ENCODE results near the gene ZNF678.
A peak's percentile ranks its signal among the peaks of the same experiment; 100 is the strongest.

Gene ZNF678

DNA sequence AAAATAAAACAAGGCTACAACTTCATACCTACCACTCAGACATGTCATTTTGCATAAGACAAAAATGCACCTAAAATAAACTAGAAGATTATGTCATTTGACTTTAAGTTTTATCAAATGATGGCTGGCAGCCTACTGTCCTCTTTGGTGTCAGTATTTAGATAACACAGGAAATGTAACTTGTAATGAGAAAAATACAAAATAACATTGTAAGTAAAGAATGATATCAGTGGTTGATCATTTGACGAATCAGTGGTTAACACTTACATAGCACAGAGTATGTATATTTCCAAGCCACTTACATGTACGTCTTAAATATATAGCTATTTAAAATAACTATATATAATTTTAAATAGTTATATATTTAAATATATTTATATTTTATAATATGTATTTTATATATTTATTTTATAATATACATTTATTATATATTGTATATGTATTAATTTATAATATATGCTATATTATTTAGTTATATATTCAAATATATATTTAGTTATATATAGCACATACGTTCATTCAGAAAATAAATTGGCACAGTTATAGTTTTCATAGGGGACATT lies 44.1 kb downstream of the ZNF678 start:
- no peak overlapping the region for H3K9ac ChIP-seq (ENCODE audit: low read length)
- no peaks in the 10 kb centered on the region for H3K4me1 ChIP-seq (ENCODE audit: control insufficient read depth, insufficient read depth, low read length)
- no peaks in the 10 kb centered on the region for H3K27me3 ChIP-seq (replicated peaks; ENCODE audit: control insufficient read depth, insufficient read depth, low read length)
- no peaks in the 10 kb centered on the region for H3K36me3 ChIP-seq (ENCODE audit: control insufficient read depth, insufficient read depth, low read length, severe bottlenecking)
- H3K9me3 ChIP-seq (ENCODE audit: control insufficient read depth, low read length) = peaks cover 42% of the 10 kb centered on the region
- DNase-seq (ENCODE audit: low read depth) = no peak
- H3K4me3 ChIP-seq (ENCODE audit: low read length) = no peak overlapping the region

DNA sequence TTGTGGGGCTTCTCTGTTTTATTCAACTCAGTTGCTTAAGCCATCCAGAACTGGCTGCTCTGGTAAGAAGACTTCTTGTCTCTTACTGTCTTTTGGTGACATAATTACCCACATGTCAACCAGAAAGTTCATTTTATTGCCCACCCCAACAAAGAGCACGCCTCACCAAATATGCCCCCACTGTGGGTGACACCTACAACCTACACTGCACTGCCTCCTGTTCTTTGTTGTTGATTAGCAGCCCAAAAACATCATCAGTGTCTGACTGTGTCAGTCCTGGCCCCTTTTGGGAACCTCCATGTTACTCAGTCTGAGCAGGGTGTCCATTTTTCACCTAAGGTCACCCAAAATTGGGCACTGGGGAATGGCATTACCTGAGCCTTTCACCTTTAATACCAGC lies 49.3 kb downstream of the ZNF678 start:
- Histone ChIP-seq H3K27me3 (replicated peaks; ENCODE audit: control insufficient read depth, insufficient read depth, low read length) (no peaks in the 10 kb centered on the region), H3K4me3 (ENCODE audit: low read length) (no peak overlapping the region), H3K4me1 (ENCODE audit: control insufficient read depth, insufficient read depth, low read length) (no peaks in the 10 kb centered on the region), H3K9me3 (ENCODE audit: control insufficient read depth, low read length) (peaks cover 24% of the 10 kb centered on the region), H3K36me3 (ENCODE audit: control insufficient read depth, insufficient read depth, low read length, severe bottlenecking) (no peaks in the 10 kb centered on the region), H3K9ac (ENCODE audit: low read length) (no peak overlapping the region)
- no peak for DNase-seq (ENCODE audit: low read depth)

DNA sequence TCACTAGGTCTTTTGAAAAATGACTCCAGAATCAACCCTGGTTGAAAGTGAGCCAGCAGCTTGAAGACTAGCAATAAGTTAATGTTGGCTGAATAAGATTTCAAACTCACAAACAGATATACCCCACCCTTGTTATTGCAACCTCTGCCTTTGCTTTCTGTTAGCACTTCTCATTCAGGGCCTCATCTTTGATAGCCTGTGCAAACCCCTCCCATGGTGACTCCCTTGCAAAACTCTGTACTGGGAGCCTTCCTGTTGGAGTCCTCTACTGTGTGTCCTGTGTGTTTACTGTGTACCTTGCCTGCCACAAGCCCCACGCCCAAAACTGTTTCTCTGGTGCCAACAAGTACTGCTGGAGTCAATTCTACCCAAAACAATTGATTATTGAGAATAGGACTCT lies 50.2 kb downstream of the ZNF678 start:
- H3K4me1 ChIP-seq (ENCODE audit: control insufficient read depth, insufficient read depth, low read length) = no peaks in the 10 kb centered on the region
- DNase-seq (ENCODE audit: low read depth) = no peak
- H3K36me3 ChIP-seq (ENCODE audit: control insufficient read depth, insufficient read depth, low read length, severe bottlenecking) = no peaks in the 10 kb centered on the region
- H3K9ac ChIP-seq (ENCODE audit: low read length) = no peak overlapping the region
- H3K27me3 ChIP-seq (replicated peaks; ENCODE audit: control insufficient read depth, insufficient read depth, low read length) = no peaks in the 10 kb centered on the region
- H3K9me3 ChIP-seq (ENCODE audit: control insufficient read depth, low read length) = peaks cover 19% of the 10 kb centered on the region
- no peak overlapping the region for H3K4me3 ChIP-seq (ENCODE audit: low read length)

DNA sequence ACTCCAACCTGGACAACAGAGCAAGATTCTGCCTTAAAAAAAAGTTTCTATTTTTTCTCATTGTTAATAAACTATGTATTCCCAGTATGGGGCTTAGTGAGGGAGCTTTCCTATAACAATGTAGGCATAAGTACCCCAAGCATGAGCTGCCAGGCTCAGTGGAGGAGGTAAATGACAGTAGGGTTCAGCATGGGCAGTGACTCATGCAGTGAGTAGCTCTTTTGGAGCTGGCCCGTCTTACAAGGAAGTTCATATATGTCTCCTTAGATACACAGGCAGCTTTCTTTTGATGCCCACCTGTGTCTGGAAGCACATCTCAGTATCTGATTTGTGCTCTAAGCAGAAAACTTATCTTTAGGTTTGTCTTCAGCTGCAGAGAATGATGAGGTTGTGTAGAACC lies 57.9 kb downstream of the ZNF678 start:
- Histone ChIP-seq H3K4me1 (ENCODE audit: control insufficient read depth, insufficient read depth, low read length) (no peaks in the 10 kb centered on the region), H3K9me3 (ENCODE audit: control insufficient read depth, low read length) (peaks cover 10% of the 10 kb centered on the region), H3K36me3 (ENCODE audit: control insufficient read depth, insufficient read depth, low read length, severe bottlenecking) (no peaks in the 10 kb centered on the region), H3K9ac (ENCODE audit: low read length) (no peak overlapping the region), H3K27me3 (replicated peaks; ENCODE audit: control insufficient read depth, insufficient read depth, low read length) (no peaks in the 10 kb centered on the region), H3K4me3 (ENCODE audit: low read length) (no peak overlapping the region)
- DNase-seq (ENCODE audit: low read depth) = no peak

DNA sequence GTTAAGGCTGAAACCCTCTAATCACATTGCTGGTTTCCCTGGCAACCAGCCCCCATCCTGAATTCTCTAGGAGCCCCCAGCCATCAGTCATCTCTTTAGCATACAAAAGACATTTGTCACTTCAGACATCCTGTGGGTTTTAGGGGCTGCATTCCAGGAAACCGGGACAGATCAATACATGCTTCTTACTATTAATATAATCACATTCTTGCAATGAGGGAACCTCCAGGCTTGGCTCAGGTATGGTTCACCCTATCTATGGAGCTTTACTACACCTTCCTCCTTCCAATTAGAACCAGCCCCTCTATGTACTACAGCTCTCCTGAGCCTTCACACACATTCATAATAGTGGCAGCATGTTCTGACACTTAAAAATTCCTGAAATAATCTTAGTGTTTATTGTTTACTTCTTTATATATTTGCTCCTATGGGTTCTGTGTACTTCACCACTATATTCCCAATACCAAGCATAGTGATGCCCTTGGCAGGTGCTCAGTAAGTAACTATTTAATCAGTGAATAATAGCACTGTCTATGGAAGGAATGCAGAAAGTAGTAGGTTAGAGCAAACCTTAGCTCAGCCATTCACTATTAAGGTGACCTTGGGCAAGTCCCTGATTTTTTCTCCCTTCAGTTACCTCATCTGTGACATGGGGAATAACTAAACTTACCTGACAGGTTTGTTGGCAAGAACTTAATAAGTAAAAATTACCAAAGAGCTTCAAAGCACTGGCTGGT lies 59.6 kb downstream of the ZNF678 start:
- DNase-seq (ENCODE audit: low read depth) = no peak
- Histone ChIP-seq H3K4me3 (ENCODE audit: low read length) (no peak overlapping the region), H3K9me3 (ENCODE audit: control insufficient read depth, low read length) (peaks cover 14% of the 10 kb centered on the region), H3K27me3 (replicated peaks; ENCODE audit: control insufficient read depth, insufficient read depth, low read length) (no peaks in the 10 kb centered on the region), H3K9ac (ENCODE audit: low read length) (no peak overlapping the region), H3K36me3 (ENCODE audit: control insufficient read depth, insufficient read depth, low read length, severe bottlenecking) (no peaks in the 10 kb centered on the region), H3K4me1 (ENCODE audit: control insufficient read depth, insufficient read depth, low read length) (no peaks in the 10 kb centered on the region)

DNA sequence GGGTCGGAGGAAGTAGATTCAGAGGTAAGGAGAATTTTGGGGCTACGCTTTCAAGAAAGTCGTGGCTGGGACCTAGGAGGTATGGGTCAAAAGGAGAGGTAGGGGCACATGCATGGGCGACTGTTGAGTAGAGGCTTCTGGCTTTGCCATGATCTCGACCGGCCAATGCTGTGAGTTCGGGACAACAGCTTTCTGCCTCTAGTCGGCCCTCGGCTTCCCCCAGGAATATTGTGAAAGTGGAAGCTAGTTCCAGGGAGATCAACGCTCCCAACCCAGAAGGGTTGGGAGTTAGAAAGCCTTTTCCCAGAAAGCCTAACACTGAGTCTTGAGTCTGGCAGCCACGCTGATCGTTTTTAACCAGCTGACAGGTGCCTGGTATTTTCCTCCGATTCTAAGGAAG lies 69.0 kb downstream of the ZNF678 start:
- H3K9ac ChIP-seq (ENCODE audit: low read length) = no peak overlapping the region
- H3K9me3 ChIP-seq (ENCODE audit: control insufficient read depth, low read length) = peaks cover 50% of the 10 kb centered on the region
- H3K27me3 ChIP-seq (replicated peaks; ENCODE audit: control insufficient read depth, insufficient read depth, low read length) = no peaks in the 10 kb centered on the region
- DNase-seq (ENCODE audit: low read depth) = no peak
- H3K4me3 ChIP-seq (ENCODE audit: low read length) = no peak overlapping the region
- H3K36me3 ChIP-seq (ENCODE audit: control insufficient read depth, insufficient read depth, low read length, severe bottlenecking) = no peaks in the 10 kb centered on the region
- H3K4me1 ChIP-seq (ENCODE audit: control insufficient read depth, insufficient read depth, low read length) = no peaks in the 10 kb centered on the region

DNA sequence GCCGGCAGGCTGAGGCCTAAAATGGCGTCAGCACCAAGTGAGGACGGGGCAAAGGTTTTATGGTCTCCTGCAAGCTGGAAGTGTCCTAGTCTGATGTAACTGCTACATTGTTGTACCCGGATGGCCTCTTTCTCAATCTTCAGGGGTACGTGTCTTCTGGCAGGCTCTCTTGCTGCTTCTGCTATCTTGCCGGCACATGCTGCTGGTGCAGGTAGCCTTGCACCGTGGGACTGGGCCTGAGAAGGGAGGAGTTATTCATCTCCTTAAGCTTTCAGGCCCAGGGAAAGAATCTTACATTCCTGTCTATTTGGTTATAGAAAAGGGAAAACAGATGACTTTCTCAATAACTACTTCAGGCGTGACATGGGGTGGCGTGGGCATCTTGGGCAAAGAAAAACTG lies 72.2 kb downstream of the ZNF678 start:
- Histone ChIP-seq H3K9me3 (ENCODE audit: control insufficient read depth, low read length) (peaks cover 73% of the 10 kb centered on the region), H3K36me3 (ENCODE audit: control insufficient read depth, insufficient read depth, low read length, severe bottlenecking) (no peaks in the 10 kb centered on the region), H3K4me3 (ENCODE audit: low read length) (no peak overlapping the region), H3K27me3 (replicated peaks; ENCODE audit: control insufficient read depth, insufficient read depth, low read length) (no peaks in the 10 kb centered on the region), H3K9ac (ENCODE audit: low read length) (no peak overlapping the region), H3K4me1 (ENCODE audit: control insufficient read depth, insufficient read depth, low read length) (no peaks in the 10 kb centered on the region)
- DNase-seq (ENCODE audit: low read depth) = no peak

DNA sequence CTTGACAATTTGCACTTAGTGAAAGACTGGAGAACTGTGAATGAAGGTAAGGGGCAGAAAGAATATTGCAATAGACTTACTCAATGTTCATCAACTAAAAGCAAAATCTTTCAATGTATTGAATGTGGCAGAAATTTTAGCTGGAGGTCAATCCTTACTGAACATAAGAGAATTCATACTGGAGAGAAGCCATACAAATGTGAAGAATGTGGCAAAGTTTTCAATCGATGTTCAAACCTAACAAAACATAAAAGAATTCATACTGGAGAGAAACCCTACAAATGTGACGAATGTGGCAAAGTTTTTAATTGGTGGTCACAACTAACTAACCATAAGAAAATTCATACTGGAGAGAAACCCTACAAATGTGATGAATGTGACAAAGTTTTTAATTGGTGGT lies 91.1 kb downstream of the ZNF678 start:
- peak overlapping the region; percentile 72 for H3K4me3 ChIP-seq (ENCODE audit: low read length)
- no peaks in the 10 kb centered on the region for H3K4me1 ChIP-seq (ENCODE audit: control insufficient read depth, insufficient read depth, low read length)
- H3K36me3 ChIP-seq (ENCODE audit: control insufficient read depth, insufficient read depth, low read length, severe bottlenecking) = peaks cover 52% of the 10 kb centered on the region
- peaks cover 100% of the 10 kb centered on the region for H3K9me3 ChIP-seq (ENCODE audit: control insufficient read depth, low read length)
- DNase-seq (ENCODE audit: low read depth) = no peak
- no peaks in the 10 kb centered on the region for H3K27me3 ChIP-seq (replicated peaks; ENCODE audit: control insufficient read depth, insufficient read depth, low read length)
- H3K9ac ChIP-seq (ENCODE audit: low read length) = no peak overlapping the region

DNA sequence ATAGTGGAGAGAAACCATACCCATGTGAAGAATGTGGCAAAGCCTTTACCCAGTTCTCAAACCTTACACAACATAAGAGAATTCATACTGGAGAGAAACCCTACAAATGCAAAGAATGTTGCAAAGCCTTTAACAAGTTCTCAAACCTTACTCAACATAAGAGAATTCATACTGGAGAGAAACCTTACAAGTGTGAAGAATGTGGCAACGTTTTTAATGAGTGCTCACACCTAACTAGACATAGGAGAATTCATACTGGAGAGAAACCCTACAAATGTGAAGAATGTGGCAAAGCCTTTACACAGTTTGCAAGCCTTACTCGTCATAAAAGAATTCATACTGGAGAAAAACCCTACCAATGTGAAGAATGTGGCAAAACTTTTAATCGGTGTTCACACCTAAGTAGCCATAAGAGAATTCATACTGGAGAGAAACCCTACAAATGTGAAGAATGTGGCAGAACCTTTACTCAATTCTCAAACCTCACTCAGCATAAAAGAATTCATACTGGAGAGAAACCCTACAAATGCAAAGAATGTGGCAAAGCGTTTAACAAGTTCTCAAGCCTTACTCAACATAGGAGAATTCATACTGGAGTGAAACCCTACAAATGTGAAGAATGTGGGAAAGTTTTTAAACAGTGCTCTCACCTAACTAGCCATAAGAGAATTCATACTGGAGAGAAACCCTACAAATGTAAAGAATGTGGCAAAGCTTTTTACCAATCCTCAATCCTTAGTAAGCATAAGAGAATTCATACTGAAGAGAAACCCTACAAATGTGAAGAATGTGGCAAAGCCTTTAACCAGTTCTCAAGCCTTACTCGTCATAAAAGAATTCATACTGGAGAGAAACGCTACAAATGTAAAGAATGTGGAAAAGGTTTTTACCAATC lies 91.7 kb downstream of the ZNF678 start:
- H3K36me3 ChIP-seq (ENCODE audit: control insufficient read depth, insufficient read depth, low read length, severe bottlenecking) = peaks cover 51% of the 10 kb centered on the region
- DNase-seq (ENCODE audit: low read depth) = no peak

DNA sequence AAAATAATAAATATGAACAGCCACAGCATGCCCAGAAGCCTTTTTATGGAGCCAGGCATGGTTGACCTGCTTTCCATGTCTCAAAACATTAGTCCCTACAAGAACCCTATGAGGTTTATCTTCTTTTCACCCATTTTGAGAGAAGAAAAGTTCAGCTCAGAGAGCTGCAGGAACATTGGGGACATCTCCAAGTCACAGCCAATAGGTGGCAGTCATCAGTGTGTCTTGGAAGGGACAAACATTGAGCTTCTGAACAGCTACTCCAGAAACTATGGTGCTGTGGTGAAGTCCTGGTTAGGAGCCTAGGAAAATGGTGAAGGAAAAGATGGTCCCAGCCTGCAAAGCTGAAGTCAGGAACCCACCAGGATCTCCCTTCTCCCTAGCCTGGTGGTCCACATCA lies 98.1 kb downstream of the ZNF678 start:
- Histone ChIP-seq H3K9ac (ENCODE audit: low read length) (no peak overlapping the region), H3K27me3 (replicated peaks; ENCODE audit: control insufficient read depth, insufficient read depth, low read length) (no peaks in the 10 kb centered on the region), H3K36me3 (ENCODE audit: control insufficient read depth, insufficient read depth, low read length, severe bottlenecking) (peaks cover 19% of the 10 kb centered on the region), H3K4me1 (ENCODE audit: control insufficient read depth, insufficient read depth, low read length) (no peaks in the 10 kb centered on the region), H3K4me3 (ENCODE audit: low read length) (peak overlapping the region; percentile 72), H3K9me3 (ENCODE audit: control insufficient read depth, low read length) (peaks cover 100% of the 10 kb centered on the region)
- DNase-seq (ENCODE audit: low read depth) = no peak

More for the DNA sequence above, 91.7 kb downstream of the ZNF678 start:
- peak overlapping the region; percentile 72 for H3K4me3 ChIP-seq (ENCODE audit: low read length)
- no peaks in the 10 kb centered on the region for H3K27me3 ChIP-seq (replicated peaks; ENCODE audit: control insufficient read depth, insufficient read depth, low read length)
- H3K9me3 ChIP-seq (ENCODE audit: control insufficient read depth, low read length) = peaks cover 100% of the 10 kb centered on the region
- H3K9ac ChIP-seq (ENCODE audit: low read length) = no peak overlapping the region
- no peaks in the 10 kb centered on the region for H3K4me1 ChIP-seq (ENCODE audit: control insufficient read depth, insufficient read depth, low read length)

DNA sequence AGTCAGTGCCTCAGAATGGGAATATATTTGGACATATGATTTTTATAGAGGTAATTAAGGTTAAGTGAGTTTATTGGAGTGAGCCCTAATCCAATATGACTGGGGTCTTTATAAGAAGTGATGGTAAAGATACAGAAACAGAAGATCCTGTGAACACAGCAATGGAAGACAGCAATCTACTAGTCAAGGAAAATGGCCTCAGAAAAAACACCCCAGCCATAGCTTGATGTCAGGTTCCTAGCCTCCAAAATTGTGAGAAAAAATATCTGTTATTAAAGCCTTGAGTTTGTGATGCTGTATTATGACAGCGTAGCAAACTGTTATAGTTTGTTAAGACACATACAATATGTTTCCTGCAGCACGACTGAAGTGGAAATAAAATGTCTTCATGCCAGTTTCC lies 99.6 kb downstream of the ZNF678 start:
- Histone ChIP-seq H3K27me3 (replicated peaks; ENCODE audit: control insufficient read depth, insufficient read depth, low read length) (no peaks in the 10 kb centered on the region), H3K4me3 (ENCODE audit: low read length) (peak overlapping the region; percentile 68), H3K9ac (ENCODE audit: low read length) (no peak overlapping the region), H3K36me3 (ENCODE audit: control insufficient read depth, insufficient read depth, low read length, severe bottlenecking) (peaks cover 14% of the 10 kb centered on the region), H3K9me3 (ENCODE audit: control insufficient read depth, low read length) (peaks cover 100% of the 10 kb centered on the region), H3K4me1 (ENCODE audit: control insufficient read depth, insufficient read depth, low read length) (no peaks in the 10 kb centered on the region)
- no peak for DNase-seq (ENCODE audit: low read depth)

Measured in adipocyte (in vitro differentiated cells).